Measurements from ENCODE around the gene FXR2.

Gene FXR2

GRCh38 chr17:7640783-7641182 is 26.1 kb upstream of the FXR2 start:
- no peak overlapping the region for H3K4me3 ChIP-seq (ENCODE audit: low read depth, low read length)
- ChIA-PET CTCF (interaction anchor here (0.8 to 2.8 kb wide), 4 partner anchors 7 to 47 kb away, joined by 3 to 24 read pairs (median 5); partner anchors contain the start of genes SHBG and TP53), POLR2A (no interaction called here)
- no peak for TF ChIP-seq CTCF (IDR thresholded peaks at IDR 0.05; ENCODE audit: insufficient read depth, low read length, missing control alignments)
- no peak for DNase-seq (ENCODE audit: low read depth, low spot score)

GRCh38 chr17:7636163-7636562 is 21.5 kb upstream of the FXR2 start:
- ChIA-PET POLR2A (no interaction called here), CTCF (interaction anchor here (1.5 to 11.1 kb wide), 3 partner anchors 9 to 50 kb away, joined by 4 to 201 read pairs (median 4); partner anchors contain the start of genes SAT2, TP53 and WRAP53)
- no peak for TF ChIP-seq CTCF (IDR thresholded peaks at IDR 0.05; ENCODE audit: insufficient read depth, low read length, missing control alignments)
- no peak for DNase-seq (ENCODE audit: low read depth, low spot score)
- no peak overlapping the region for H3K4me3 ChIP-seq (ENCODE audit: low read depth, low read length)

- DNase-seq (ENCODE audit: low read depth, low spot score): no peak
- TF ChIP-seq CTCF (IDR thresholded peaks at IDR 0.05; ENCODE audit: insufficient read depth, low read length, missing control alignments): peak; percentile 64
- ChIA-PET POLR2A (no interaction called here), CTCF (interaction anchor here (1.2 to 11.1 kb wide), 12 partner anchors 8 to 82 kb away, joined by 3 to 201 read pairs (median 6); partner anchors contain the start of genes ATP1B2, DNAH2, FXR2 and TP53)
- no peak overlapping the region for H3K4me3 ChIP-seq (ENCODE audit: low read depth, low read length)
Measured at GRCh38 chr17:7634384-7634783, 19.7 kb upstream of the FXR2 start.

GRCh38 chr17:7633093-7633492 is 18.4 kb upstream of the FXR2 start:
- POLR2A ChIA-PET: no interaction called here
- no peak overlapping the region for H3K4me3 ChIP-seq (ENCODE audit: low read depth, low read length)
- DNase-seq (ENCODE audit: low read depth, low spot score): no peak
- CTCF ChIA-PET: interaction anchor here (1.0 to 11.1 kb wide), 22 partner anchors 8 to 425 kb away, joined by 3 to 201 read pairs (median 6); partner anchors contain the start of genes ATP1B2, FXR2, TP53 and WRAP53
- TF ChIP-seq CTCF (IDR thresholded peaks at IDR 0.05; ENCODE audit: insufficient read depth, low read length, missing control alignments): no peak

GRCh38 chr17:7632492-7632894 is 17.8 kb upstream of the FXR2 start:
- CTCF ChIA-PET: interaction anchor here (0.7 to 11.1 kb wide), 26 partner anchors 8 to 425 kb away, joined by 3 to 201 read pairs (median 6); partner anchors contain the start of genes ATP1B2, FXR2, TP53 and WRAP53
- H3K4me3 ChIP-seq (ENCODE audit: low read depth, low read length): no peak overlapping the region
- TF ChIP-seq CTCF (IDR thresholded peaks at IDR 0.05; ENCODE audit: insufficient read depth, low read length, missing control alignments): peak; percentile 58
- DNase-seq (ENCODE audit: low read depth, low spot score): no peak
- POLR2A ChIA-PET: interaction anchor here (1.1 kb wide), 1 partner anchor 54 kb away, joined by 5 read pairs; the partner anchor contains the start of gene TP53

- no peak for DNase-seq (ENCODE audit: low read depth, low spot score)
- ChIA-PET POLR2A (interaction anchor here (1.1 kb wide), 1 partner anchor 55 kb away, joined by 5 read pairs; the partner anchor contains the start of gene TP53), CTCF (interaction anchor here (0.7 to 11.1 kb wide), 23 partner anchors 10 to 426 kb away, joined by 3 to 201 read pairs (median 7); partner anchors contain the start of genes ATP1B2, FXR2, TP53 and WRAP53)
- TF ChIP-seq CTCF (IDR thresholded peaks at IDR 0.05; ENCODE audit: insufficient read depth, low read length, missing control alignments): no peak
- no peak overlapping the region for H3K4me3 ChIP-seq (ENCODE audit: low read depth, low read length)
Measured at GRCh38 chr17:7631398-7632380, 17.0 kb upstream of the FXR2 start.

Measured in AG04449 (cell line).